DMS114 treated with DMSO at 0.1 percent for 48 hours (cell line): Measurements from ENCODE around the gene PIGH.
"Not testable (repeated sequence)": the region's sequence is repeated elsewhere in the genome, so short reads cannot be mapped to it uniquely, and the experiment has no call there.

Experiments used
- DNase-seq: peaks from one replicate; lab custom pipeline; 2025; ENCODE audit not compliant: unreplicated experiment; lab: John Stamatoyannopoulos, UW

The PIGH gene

GRCh38 chr14:67599698-67600561 is at the start of gene PIGH:
TSS of gene PIGH (minus strand) at chr14:67600268. CDS start at chr14:67600203, 65 bp downstream.
- DNase-seq: peak; percentile 65

GRCh38 chr14:67646131-67646530 is 46.1 kb upstream of the PIGH start:
- DNase-seq: no peak

GRCh38 chr14:67645414-67645813 is 45.3 kb upstream of the PIGH start:
- no peak for DNase-seq

- DNase-seq: no peak
Measured at GRCh38 chr14:67644428-67644827, 44.4 kb upstream of the PIGH start.

- DNase-seq: no peak
Measured at GRCh38 chr14:67643713-67644112, 43.6 kb upstream of the PIGH start.

- no peak for DNase-seq
Measured at GRCh38 chr14:67641902-67642749, 42.1 kb upstream of the PIGH start.

GRCh38 chr14:67641480-67641879 is 41.4 kb upstream of the PIGH start:
- no peak for DNase-seq

GRCh38 chr14:67638642-67639041 is 38.6 kb upstream of the PIGH start:
- no peak for DNase-seq

- no peak for DNase-seq
Measured at GRCh38 chr14:67636361-67636919, 36.4 kb upstream of the PIGH start.

- no peak for DNase-seq
Measured at GRCh38 chr14:67633451-67634147, 33.5 kb upstream of the PIGH start.

GRCh38 chr14:67630938-67631337 is 30.9 kb upstream of the PIGH start:
- DNase-seq: no peak

- DNase-seq: no peak
Measured at GRCh38 chr14:67630186-67630585, 30.1 kb upstream of the PIGH start.

GRCh38 chr14:67627519-67627918 is 27.5 kb upstream of the PIGH start:
- no peak for DNase-seq

- DNase-seq: not testable (repeated sequence)
Measured at GRCh38 chr14:67626131-67626530, 26.1 kb upstream of the PIGH start.

- no peak for DNase-seq
Measured at GRCh38 chr14:67623114-67623513, 23.0 kb upstream of the PIGH start.

GRCh38 chr14:67622675-67623074 is 22.6 kb upstream of the PIGH start:
- no peak for DNase-seq

- DNase-seq: no peak
Measured at GRCh38 chr14:67620217-67620785, 20.2 kb upstream of the PIGH start.

- DNase-seq: peak; percentile 85
Measured at GRCh38 chr14:67619446-67620216, 19.6 kb upstream of the PIGH start, which contains the start of gene ARG2. TSS of gene ARG2 (plus strand) at chr14:67619920. CDS start at chr14:67619978, 58 bp downstream.

- peak; percentile 62 for DNase-seq
Measured at GRCh38 chr14:67618617-67619063, 18.6 kb upstream of the PIGH start.

- no peak for DNase-seq
Measured at GRCh38 chr14:67610491-67610890, 10.4 kb upstream of the PIGH start.
